Smooth muscle cell (in vitro differentiated cells): ENCODE results near the gene TUNAR. TPM values are rescaled to one million over a fixed set of nuclear protein-coding genes. Genes with fewer than 3 reads are reported as not detected.

ENCODE experiments used
- DNase-seq: peaks from one replicate; lab custom pipeline; 2025; ENCODE audit not compliant: unreplicated experiment; lab: John Stamatoyannopoulos, UW
- H2AFZ ChIP-seq: fragments of 200-600 bp; sonication (generic); 2 replicates; pipeline ENCODE4 v1.6.0; 2016; ENCODE audit warnings: antibody characterized with exemption, low read depth, mild to moderate bottlenecking
- H3F3A ChIP-seq: fragments of 200-600 bp; sonication (generic); 2 replicates; pipeline ENCODE4 v1.6.0; 2017; ENCODE audit warnings: antibody characterized with exemption, low read depth
- H3K27ac ChIP-seq: fragments of 200-600 bp; sonication (generic); 2 replicates; pipeline ENCODE4 v1.5.1; 2016; ENCODE audit warnings: low read depth, mild to moderate bottlenecking
- H3K27me3 ChIP-seq: fragments of 200-600 bp; sonication (generic); 2 replicates; pipeline ENCODE4 v1.6.1; 2016; ENCODE audit warnings: low read depth, mild to moderate bottlenecking
- H3K36me3 ChIP-seq: fragments of 200-600 bp; sonication (generic); 2 replicates; pipeline ENCODE4 v1.5.1; 2016; ENCODE audit warnings: low read depth
- H3K4me1 ChIP-seq: fragments of 200-600 bp; sonication (generic); 2 replicates; pipeline ENCODE4 v1.5.1; 2016; ENCODE audit warnings: low read depth
- H3K4me2 ChIP-seq: fragments of 200-600 bp; sonication (generic); 2 replicates; pipeline ENCODE4 v1.6.0; 2016; ENCODE audit warnings: mild to moderate bottlenecking
- H3K4me3 ChIP-seq: fragments of 200-600 bp; sonication (generic); 2 replicates; pipeline ENCODE4 v1.5.1; 2016; ENCODE audit warnings: mild to moderate bottlenecking
- H3K79me2 ChIP-seq: fragments of 200-600 bp; sonication (generic); 2 replicates; pipeline ENCODE4 v1.6.0; 2016; ENCODE audit warnings: low read depth, mild to moderate bottlenecking
- H3K9ac ChIP-seq: fragments of 200-600 bp; sonication (generic); 2 replicates; pipeline ENCODE4 v1.6.0; 2016; ENCODE audit warnings: low read depth
- H3K9me3 ChIP-seq: fragments of 200-600 bp; sonication (generic); replicated peaks from 2 replicates; pipeline ENCODE4 v1.5.1; 2016; ENCODE audit warnings: low read depth
- H4K20me1 ChIP-seq: fragments of 200-600 bp; sonication (generic); 2 replicates; pipeline ENCODE4 v1.6.0; 2016; ENCODE audit warnings: low read depth
- WGBS: methylation state at CpG from one replicate; pipeline ENCODE4 v1.1.7; 2016; ENCODE audit warnings: low lambda C conversion rate; 5-methylcytosine and 5-hydroxymethylcytosine counted together
- polyA plus RNA-seq: library from polyadenylated mRNA; unstranded; fragments of >200 nt; fragmentation: Nextera tagmentation; extraction: Ambion mirVana; gene quantifications from 2 replicates; pipeline ENCODE4 v1.2.1, GENCODE V29; 2016
- total RNA-seq: library from RNA; depleted of rRNA; stranded (reverse); fragments of >200 nt; gene quantifications from 2 replicates; pipeline ENCODE4 v1.2.3, GENCODE V29; 2014
- TF ChIP-seq, protein P1 (sequence below): fragments of 200-600 bp; sonication (generic); IDR thresholded peaks from 2 replicates; pipeline ENCODE4 v1.5.1; 2017; ENCODE audit warnings: borderline replicate concordance, mild to moderate bottlenecking, antibody characterized with exemption; ENCODE audit not compliant: insufficient read depth, poor library complexity, severe bottlenecking

TUNAR gene
- total and polyA plus RNA-seq, 2 experiments from 2014 or later = not detected

DNA sequence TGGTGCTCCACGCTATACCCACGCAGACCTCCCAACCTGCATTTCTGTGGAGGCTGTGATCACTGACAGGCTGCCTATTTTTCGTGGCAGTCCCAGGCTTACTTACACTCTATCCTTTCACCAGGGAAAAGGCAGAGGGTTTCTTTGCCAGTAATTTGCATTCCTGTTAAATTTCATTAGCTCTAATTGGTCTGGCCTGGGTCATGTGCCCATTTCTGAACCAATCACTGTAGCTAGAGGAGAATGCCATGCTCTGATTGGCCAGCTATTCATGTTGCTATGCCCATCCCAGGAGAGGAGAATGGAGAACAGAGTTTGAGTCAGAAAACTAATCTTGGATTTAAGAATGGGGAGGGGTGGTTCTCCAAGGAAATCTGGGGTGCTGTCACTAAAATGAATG lies 43.2 kb upstream of the TUNAR start:
- H3K4me2 ChIP-seq = no peak overlapping the region

GRCh38 chr14:95834496-95834895 lies 42.1 kb upstream of the TUNAR start:
- Histone ChIP-seq H4K20me1 (no peaks in the 10 kb centered on the region), H3K9ac (no peak overlapping the region), H3K27ac (no peak overlapping the region), H3K4me3 (no peak overlapping the region), H3K27me3 (no peaks in the 10 kb centered on the region), H3K9me3 (no peaks in the 10 kb centered on the region), H2AFZ (no peak overlapping the region), H3K36me3 (no peaks in the 10 kb centered on the region), H3K4me2 (no peak overlapping the region), H3K79me2 (no peaks in the 10 kb centered on the region), H3F3A (no peaks in the 10 kb centered on the region), H3K4me1 (no peaks in the 10 kb centered on the region)
- DNase-seq = no peak
- 67% methylated on average over 2 of the region's 2 CpGs for WGBS
- TF ChIP-seq, protein P1, sequence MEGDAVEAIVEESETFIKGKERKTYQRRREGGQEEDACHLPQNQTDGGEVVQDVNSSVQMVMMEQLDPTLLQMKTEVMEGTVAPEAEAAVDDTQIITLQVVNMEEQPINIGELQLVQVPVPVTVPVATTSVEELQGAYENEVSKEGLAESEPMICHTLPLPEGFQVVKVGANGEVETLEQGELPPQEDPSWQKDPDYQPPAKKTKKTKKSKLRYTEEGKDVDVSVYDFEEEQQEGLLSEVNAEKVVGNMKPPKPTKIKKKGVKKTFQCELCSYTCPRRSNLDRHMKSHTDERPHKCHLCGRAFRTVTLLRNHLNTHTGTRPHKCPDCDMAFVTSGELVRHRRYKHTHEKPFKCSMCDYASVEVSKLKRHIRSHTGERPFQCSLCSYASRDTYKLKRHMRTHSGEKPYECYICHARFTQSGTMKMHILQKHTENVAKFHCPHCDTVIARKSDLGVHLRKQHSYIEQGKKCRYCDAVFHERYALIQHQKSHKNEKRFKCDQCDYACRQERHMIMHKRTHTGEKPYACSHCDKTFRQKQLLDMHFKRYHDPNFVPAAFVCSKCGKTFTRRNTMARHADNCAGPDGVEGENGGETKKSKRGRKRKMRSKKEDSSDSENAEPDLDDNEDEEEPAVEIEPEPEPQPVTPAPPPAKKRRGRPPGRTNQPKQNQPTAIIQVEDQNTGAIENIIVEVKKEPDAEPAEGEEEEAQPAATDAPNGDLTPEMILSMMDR = no peak

More for the DNA sequence above, 43.2 kb upstream of the TUNAR start:
- no peak overlapping the region for H3K27ac ChIP-seq
- no peaks in the 10 kb centered on the region for H3F3A ChIP-seq
- no peak overlapping the region for H2AFZ ChIP-seq
- no peaks in the 10 kb centered on the region for H3K4me1 ChIP-seq
- no peak for DNase-seq
- TF ChIP-seq, protein P1 = no peak
- H3K9ac ChIP-seq = no peak overlapping the region
- no peak overlapping the region for H3K4me3 ChIP-seq
- no peaks in the 10 kb centered on the region for H4K20me1 ChIP-seq
- no peaks in the 10 kb centered on the region for H3K27me3 ChIP-seq
- no peaks in the 10 kb centered on the region for H3K79me2 ChIP-seq
- no peaks in the 10 kb centered on the region for H3K36me3 ChIP-seq
- WGBS = 94% methylated on average over 3 of the region's 3 CpGs
- H3K9me3 ChIP-seq = no peaks in the 10 kb centered on the region

- no peaks in the 10 kb centered on the region for H3K36me3 ChIP-seq
- no peaks in the 10 kb centered on the region for H4K20me1 ChIP-seq
- H3K9ac ChIP-seq = no peak overlapping the region
- TF ChIP-seq, protein P1 = no peak
- WGBS = 67% methylated on average over 3 of the region's 3 CpGs
- no peak overlapping the region for H3K4me3 ChIP-seq
- H3K79me2 ChIP-seq = no peaks in the 10 kb centered on the region
- H3K27ac ChIP-seq = no peak overlapping the region
- no peak for DNase-seq
- H3K4me1 ChIP-seq = no peaks in the 10 kb centered on the region
- H3F3A ChIP-seq = no peaks in the 10 kb centered on the region
- H2AFZ ChIP-seq = no peak overlapping the region
- H3K4me2 ChIP-seq = no peak overlapping the region
- no peaks in the 10 kb centered on the region for H3K9me3 ChIP-seq
- no peaks in the 10 kb centered on the region for H3K27me3 ChIP-seq
These were observed 41.4 kb upstream of the TUNAR start for GRCh38 chr14:95835121-95835730.

DNA sequence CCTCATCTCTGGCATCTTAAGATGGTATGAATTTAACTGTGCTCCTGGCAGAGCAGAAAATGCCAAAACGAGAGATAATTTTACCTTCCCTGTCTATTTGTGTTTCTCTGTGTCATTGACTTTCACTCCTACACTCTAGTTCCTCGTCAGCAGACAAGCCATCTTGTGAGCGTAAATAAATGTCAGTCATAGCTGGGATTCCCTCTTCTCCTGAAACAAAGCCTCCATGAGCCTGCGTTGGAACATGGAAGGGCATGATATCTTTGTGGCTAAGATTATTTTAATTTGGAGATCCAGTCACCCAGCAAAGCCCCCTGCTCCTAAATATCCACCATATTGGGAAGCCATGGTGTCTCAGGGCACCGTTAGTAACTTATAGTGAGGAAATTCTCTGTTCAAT lies 37.8 kb upstream of the TUNAR start:
- no peaks in the 10 kb centered on the region for H3K27me3 ChIP-seq
- no peaks in the 10 kb centered on the region for H3K9me3 ChIP-seq
- no peak overlapping the region for H2AFZ ChIP-seq
- WGBS = 86% methylated on average over 5 of the region's 5 CpGs
- H3F3A ChIP-seq = no peaks in the 10 kb centered on the region
- H4K20me1 ChIP-seq = no peaks in the 10 kb centered on the region
- no peaks in the 10 kb centered on the region for H3K36me3 ChIP-seq
- H3K4me2 ChIP-seq = no peak overlapping the region
- no peak overlapping the region for H3K9ac ChIP-seq
- no peaks in the 10 kb centered on the region for H3K4me1 ChIP-seq
- no peaks in the 10 kb centered on the region for H3K79me2 ChIP-seq
- TF ChIP-seq, protein P1 = no peak
- no peak overlapping the region for H3K27ac ChIP-seq
- H3K4me3 ChIP-seq = no peak overlapping the region
- DNase-seq = no peak
